HepG2 (cell line): Measurements from ENCODE around the gene ZNF212.

Experiments used
- CTCF ChIP-seq: sonication (generic); formaldehyde crosslinking; IDR thresholded peaks from 2 replicates; pipeline ENCODE4 v1.5.0; 2020; ENCODE audit warnings: mild to moderate bottlenecking, missing genetic modification reagents, moderate library complexity
- EP300 ChIP-seq, 3 experiments: sonication (generic) in 1 of 3; formaldehyde crosslinking in 1 of 3; IDR thresholded peaks; 2 replicates each; pipeline versions ENCODE4 v1.5.1 to v1.6.1; 2011 to 2020; ENCODE audit warnings: low read depth in 2 of 3, low read length in 2 of 3, borderline replicate concordance in 1 of 3, improper control_type of control experiment in 1 of 3, mild to moderate bottlenecking in 1 of 3, missing genetic modification reagents in 1 of 3, moderate library complexity in 1 of 3
- GATAD2A ChIP-seq: IDR thresholded peaks from 2 replicates; pipeline ENCODE4 v1.6.1; 2016
- MXI1 ChIP-seq: IDR thresholded peaks from 3 replicates; pipeline ENCODE4 v1.6.1; 2012; ENCODE audit warnings: low read depth, low read length, inconsistent platforms, borderline replicate concordance
- POLR2AphosphoS5 ChIP-seq: IDR thresholded peaks from 2 replicates; pipeline ENCODE4 v1.6.1; 2012; ENCODE audit warnings: low read depth, low read length
- SMC3 ChIP-seq: IDR thresholded peaks from 2 replicates; pipeline ENCODE4 v1.6.1; 2011; ENCODE audit warnings: low read length, improper control_type of control experiment
- ZNF318 ChIP-seq: sonication (generic); formaldehyde crosslinking; IDR thresholded peaks from 2 replicates; pipeline ENCODE4 v1.4.0; 2020; ENCODE audit warnings: mild to moderate bottlenecking, missing genetic modification reagents
- ZNF580 ChIP-seq: IDR thresholded peaks from 2 replicates; pipeline ENCODE4 v1.6.1; 2016; ENCODE audit warnings: low read depth, borderline replicate concordance
- ZNF747 ChIP-seq: sonication (generic); formaldehyde crosslinking; IDR thresholded peaks from 2 replicates; pipeline ENCODE4 v1.8.1; 2023; ENCODE audit warnings: missing genetic modification reagents, mild to moderate bottlenecking, borderline replicate concordance
- TF ChIP-seq, protein P1 (sequence below): sonication (generic); formaldehyde crosslinking; IDR thresholded peaks from 2 replicates; pipeline ENCODE4 v1.5.0; 2020; ENCODE audit warnings: missing genetic modification reagents

DNA sequence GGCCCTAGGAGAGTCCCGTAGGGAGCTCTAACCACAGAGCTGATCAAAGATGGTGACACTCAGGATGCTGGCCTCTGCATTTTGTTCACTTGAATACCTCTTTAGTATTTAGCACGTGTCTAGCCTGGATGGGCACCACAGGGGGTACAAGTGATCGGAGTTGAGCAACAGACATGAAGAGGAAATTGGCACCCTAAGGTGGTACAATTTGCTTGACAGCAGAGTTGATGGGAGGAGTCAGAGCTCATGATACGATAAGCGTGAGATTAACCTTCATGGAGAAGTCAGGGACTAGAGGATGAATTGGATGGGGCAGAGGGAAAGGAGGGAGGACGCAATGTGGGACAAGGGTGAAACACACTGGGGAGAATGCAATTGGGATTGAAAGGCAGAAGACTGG lies 9.9 kb upstream of the ZNF212 start:
- TF ChIP-seq ZNF580 (no peak), ZNF318 (no peak), CTCF (CRISPR knock-in tag) (no peak), ZNF747 (CRISPR knock-in tag) (no peak), SMC3 (no peak), EP300 (IDR thresholded peaks at IDR 0.05; ENCODE audit: low read depth in 2 of 2, low read length in 2 of 2) (no peak), EP300 (CRISPR knock-in tag; IDR thresholded peaks at IDR 0.05; ENCODE audit: borderline replicate concordance) (no peak), GATAD2A (CRISPR knock-in tag) (no peak), POLR2AphosphoS5 (no peak), MXI1 (no peak)
- TF ChIP-seq, protein P1, sequence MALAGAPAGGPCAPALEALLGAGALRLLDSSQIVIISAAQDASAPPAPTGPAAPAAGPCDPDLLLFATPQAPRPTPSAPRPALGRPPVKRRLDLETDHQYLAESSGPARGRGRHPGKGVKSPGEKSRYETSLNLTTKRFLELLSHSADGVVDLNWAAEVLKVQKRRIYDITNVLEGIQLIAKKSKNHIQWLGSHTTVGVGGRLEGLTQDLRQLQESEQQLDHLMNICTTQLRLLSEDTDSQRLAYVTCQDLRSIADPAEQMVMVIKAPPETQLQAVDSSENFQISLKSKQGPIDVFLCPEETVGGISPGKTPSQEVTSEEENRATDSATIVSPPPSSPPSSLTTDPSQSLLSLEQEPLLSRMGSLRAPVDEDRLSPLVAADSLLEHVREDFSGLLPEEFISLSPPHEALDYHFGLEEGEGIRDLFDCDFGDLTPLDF (CRISPR knock-in tag) = no peak
